Measurements from ENCODE around the gene TBC1D16.

- TF ChIP-seq CTCF (IDR thresholded peaks at IDR 0.05) (no peak), POLR2A (IDR thresholded peaks at IDR 0.05) (no peak), EP300 (IDR thresholded peaks at IDR 0.05) (no peak)
Observed at GRCh38 chr17:80003969-80004368, 31.7 kb downstream of the TBC1D16 start.

All from gastroesophageal sphincter (tissue), 3 donors.